GM18502 (cell line): ENCODE data around the gene PER2.
"Not testable (repeated sequence)": the region's sequence is repeated elsewhere in the genome, so short reads cannot be mapped to it uniquely, and the experiment has no call there.

Experiments
- ATAC-seq: cut with Tn5 transposase; IDR thresholded peaks from one replicate; pipeline ENCODE4 v1.9.1; 2021; ENCODE audit warnings: mild to moderate bottlenecking; ENCODE audit not compliant: unreplicated experiment, poor library complexity

The PER2 gene

GRCh38 chr2:238310721-238311120 lies 22.3 kb upstream of the PER2 start:
- not testable (repeated sequence) for ATAC-seq

- ATAC-seq, result no peak
Observed at GRCh38 chr2:238308177-238308576, 19.8 kb upstream of the PER2 start.

- ATAC-seq, result no peak
Observed at GRCh38 chr2:238306672-238306998, 18.2 kb upstream of the PER2 start.

- no peak for ATAC-seq
Observed at GRCh38 chr2:238305965-238306671, 17.7 kb upstream of the PER2 start.

- ATAC-seq, result no peak
Observed at GRCh38 chr2:238305092-238305862, 16.9 kb upstream of the PER2 start.

- no peak for ATAC-seq
Observed at GRCh38 chr2:238304116-238304515, 15.7 kb upstream of the PER2 start.

- ATAC-seq, result no peak
Observed at GRCh38 chr2:238302751-238303150, 14.3 kb upstream of the PER2 start.

GRCh38 chr2:238302087-238302486 lies 13.7 kb upstream of the PER2 start:
- ATAC-seq, result no peak

- no peak for ATAC-seq
Observed at GRCh38 chr2:238299803-238300202, 11.4 kb upstream of the PER2 start.

GRCh38 chr2:238296638-238297457 lies 8.4 kb upstream of the PER2 start:
- ATAC-seq, result no peak

- no peak for ATAC-seq
Observed at GRCh38 chr2:238295144-238296112, 7.0 kb upstream of the PER2 start.

GRCh38 chr2:238294393-238295143 lies 6.2 kb upstream of the PER2 start:
- ATAC-seq, result no peak

- ATAC-seq, result no peak
Observed at GRCh38 chr2:238294046-238294392, 5.6 kb upstream of the PER2 start.

GRCh38 chr2:238291550-238292281 lies 3.3 kb upstream of the PER2 start:
- ATAC-seq, result no peak

- no peak for ATAC-seq
Observed at GRCh38 chr2:238290715-238291549, 2.5 kb upstream of the PER2 start.

- ATAC-seq, result no peak
Observed at GRCh38 chr2:238290091-238290509, 1.7 kb upstream of the PER2 start.

GRCh38 chr2:238289574-238289973 lies 1.2 kb upstream of the PER2 start:
- ATAC-seq, result no peak
